ENCODE data around the gene THRB. TPM values are rescaled to one million over a fixed set of nuclear protein-coding genes. Genes with fewer than 3 reads are reported as not detected.

THRB gene
- total and polyA plus RNA-seq, 8 donors, result 2.1 to 12.4 (median 7.8) TPM

DNA sequence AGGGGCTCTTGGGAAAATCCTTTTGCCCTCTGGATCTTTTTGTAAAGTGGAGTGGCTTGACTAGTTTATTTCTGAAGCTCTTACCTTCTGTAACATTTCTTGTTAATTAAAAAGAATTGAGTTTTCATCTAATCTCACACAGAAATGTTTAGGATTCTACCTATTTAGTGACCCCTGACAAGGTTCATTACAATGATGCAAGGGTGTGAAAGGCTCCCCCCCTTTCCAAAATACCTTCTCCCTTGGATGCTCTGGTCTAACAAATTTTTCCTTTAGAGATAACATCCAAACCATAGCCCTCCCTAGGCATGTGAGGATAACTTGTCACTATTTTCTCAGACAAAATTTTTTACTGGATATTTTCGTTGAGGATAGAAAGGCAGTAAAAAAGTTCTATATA lies 223.9 kb downstream of the THRB start:
- WGBS, 2 donors, result 88 to 93% methylated on average over 1 of the region's 1 CpG
- H3K27ac ChIP-seq, result no peak overlapping the region
- no peak overlapping the region for H3K4me3 ChIP-seq
- no peak for ATAC-seq
- peaks cover 0 to 20% (median 10%) of the 10 kb centered on the region in 3 donors for H3K4me1 ChIP-seq
- no peaks in the 10 kb centered on the region for H3K27me3 ChIP-seq
- no peak for FAIRE-seq
- H3K36me3 ChIP-seq, result no peaks in the 10 kb centered on the region
- H3K9me3 ChIP-seq, result no peaks in the 10 kb centered on the region
- DNase-seq, result no peak
- TF ChIP-seq, protein P1, sequence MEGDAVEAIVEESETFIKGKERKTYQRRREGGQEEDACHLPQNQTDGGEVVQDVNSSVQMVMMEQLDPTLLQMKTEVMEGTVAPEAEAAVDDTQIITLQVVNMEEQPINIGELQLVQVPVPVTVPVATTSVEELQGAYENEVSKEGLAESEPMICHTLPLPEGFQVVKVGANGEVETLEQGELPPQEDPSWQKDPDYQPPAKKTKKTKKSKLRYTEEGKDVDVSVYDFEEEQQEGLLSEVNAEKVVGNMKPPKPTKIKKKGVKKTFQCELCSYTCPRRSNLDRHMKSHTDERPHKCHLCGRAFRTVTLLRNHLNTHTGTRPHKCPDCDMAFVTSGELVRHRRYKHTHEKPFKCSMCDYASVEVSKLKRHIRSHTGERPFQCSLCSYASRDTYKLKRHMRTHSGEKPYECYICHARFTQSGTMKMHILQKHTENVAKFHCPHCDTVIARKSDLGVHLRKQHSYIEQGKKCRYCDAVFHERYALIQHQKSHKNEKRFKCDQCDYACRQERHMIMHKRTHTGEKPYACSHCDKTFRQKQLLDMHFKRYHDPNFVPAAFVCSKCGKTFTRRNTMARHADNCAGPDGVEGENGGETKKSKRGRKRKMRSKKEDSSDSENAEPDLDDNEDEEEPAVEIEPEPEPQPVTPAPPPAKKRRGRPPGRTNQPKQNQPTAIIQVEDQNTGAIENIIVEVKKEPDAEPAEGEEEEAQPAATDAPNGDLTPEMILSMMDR (IDR thresholded peaks at IDR 0.05), result no peak
- intact Hi-C loops (cut with DNase I), result no loop called here

GRCh38 chr3:24270204-24270691 lies 224.4 kb downstream of the THRB start:
- no peaks in the 10 kb centered on the region for H3K9me3 ChIP-seq
- DNase-seq (no peak), FAIRE-seq (no peak), ATAC-seq (no peak)
- H3K27ac ChIP-seq, result no peak overlapping the region
- peaks cover 0 to 20% (median 10%) of the 10 kb centered on the region in 3 donors for H3K4me1 ChIP-seq
- no peaks in the 10 kb centered on the region for H3K27me3 ChIP-seq
- intact Hi-C loops (cut with DNase I), result no loop called here
- TF ChIP-seq, protein P1 (IDR thresholded peaks at IDR 0.05), result no peak
- WGBS, 2 donors, result 80 to 82% methylated on average over 2 of the region's 2 CpGs
- H3K36me3 ChIP-seq, result no peaks in the 10 kb centered on the region
- no peak overlapping the region for H3K4me3 ChIP-seq

DNA sequence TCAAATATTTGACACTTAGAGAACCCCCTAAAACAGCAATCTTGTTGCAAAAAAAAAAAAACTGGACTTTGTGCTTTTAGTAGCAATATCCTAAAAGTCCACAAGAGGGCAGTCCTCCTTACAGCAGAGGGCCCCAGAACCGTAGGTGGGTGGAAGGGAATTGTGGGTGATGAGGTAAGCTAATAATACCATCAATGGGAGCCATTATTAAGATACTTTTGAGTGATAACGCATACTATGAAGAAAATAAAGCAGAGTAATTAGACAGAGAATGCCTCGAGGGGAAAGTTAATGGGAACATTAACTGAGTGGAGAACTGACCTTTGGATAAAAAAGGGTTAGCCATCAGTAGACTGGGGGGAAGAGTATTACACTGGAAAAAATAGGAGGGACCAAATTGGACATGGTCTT lies 229.9 kb downstream of the THRB start:
- intact Hi-C loops (cut with DNase I), result loop anchor here in 1 of 3 donors (5.0 kb wide), 1 partner anchor 93 kb away; no protein-coding TSS in a partner anchor
- H3K36me3 ChIP-seq, result no peaks in the 10 kb centered on the region
- ATAC-seq (peak in 3 of 4 donors; percentile 74 to 91 (median 82)), DNase-seq (peak in 2 of 6 donors; percentile 12 to 15), FAIRE-seq (peak; percentile 49)
- TF ChIP-seq, protein P1 (IDR thresholded peaks at IDR 0.05), result peak; percentile 42 to 57 (median 54)
- H3K27me3 ChIP-seq, result no peaks in the 10 kb centered on the region
- H3K4me1 ChIP-seq, result peaks cover 0 to 5% (median 0%) of the 10 kb centered on the region in 3 donors
- 45 to 52% methylated on average over 3 of the region's 3 CpGs for WGBS, 2 donors
- no peak overlapping the region for H3K4me3 ChIP-seq
- H3K9me3 ChIP-seq, result no peaks in the 10 kb centered on the region
- H3K27ac ChIP-seq, result no peak overlapping the region

DNA sequence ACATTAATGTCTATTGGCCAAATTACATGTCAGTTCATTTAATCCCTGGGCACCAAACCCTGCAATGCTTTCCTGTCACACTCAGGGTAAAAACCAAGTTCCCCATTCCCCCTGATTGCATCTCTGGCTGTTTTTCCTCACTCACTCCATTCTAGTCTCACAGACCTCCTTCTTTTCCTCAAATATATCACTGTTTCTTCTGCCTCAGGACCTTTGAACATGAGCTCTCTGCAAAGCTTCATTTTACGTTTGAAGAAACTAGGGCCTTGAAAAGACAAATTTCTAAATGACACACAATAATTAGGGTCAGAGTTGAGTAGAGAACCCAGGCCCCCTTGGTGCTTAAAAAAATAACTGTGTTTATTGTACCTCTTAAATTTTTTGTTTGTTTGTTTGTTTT lies 230.6 kb downstream of the THRB start:
- no peak for FAIRE-seq
- ATAC-seq, result no peak
- Histone ChIP-seq H3K27ac (no peak overlapping the region), H3K4me3 (no peak overlapping the region), H3K27me3 (no peaks in the 10 kb centered on the region), H3K36me3 (no peaks in the 10 kb centered on the region), H3K4me1 (peaks cover 0 to 7% (median 0%) of the 10 kb centered on the region in 3 donors), H3K9me3 (no peaks in the 10 kb centered on the region)
- no peak for DNase-seq
- intact Hi-C loops (cut with DNase I), result no loop called here
- TF ChIP-seq, protein P1 (IDR thresholded peaks at IDR 0.05), result no peak
- WGBS, 2 donors, result 93 to 95% methylated on average over 1 of the region's 1 CpG

- Histone ChIP-seq H3K4me3 (no peak overlapping the region), H3K27me3 (no peaks in the 10 kb centered on the region), H3K36me3 (no peaks in the 10 kb centered on the region), H3K4me1 (peaks cover 0 to 7% (median 0%) of the 10 kb centered on the region in 3 donors), H3K27ac (no peak overlapping the region), H3K9me3 (no peaks in the 10 kb centered on the region)
- ATAC-seq (no peak), DNase-seq (no peak), FAIRE-seq (no peak)
- 67 to 72% methylated on average over 2 of the region's 2 CpGs for WGBS, 2 donors
- TF ChIP-seq, protein P1 (IDR thresholded peaks at IDR 0.05), result no peak
- intact Hi-C loops (cut with DNase I), result no loop called here
Measured at GRCh38 chr3:24263069-24263668, 231.5 kb downstream of the THRB start.
